22Rv1 (cell line): Measurements from ENCODE around the gene ZNF766.
"Not testable (repeated sequence)": the region's sequence is repeated elsewhere in the genome, so short reads cannot be mapped to it uniquely, and the experiment has no call there.

Source experiments
- H3K27ac ChIP-seq: fragments of 450-650 bp; 2 replicates; pipeline ENCODE4 v1.5.1; 2017
- CTCF ChIP-seq: fragments of 450-650 bp; IDR thresholded peaks from 2 replicates; pipeline ENCODE4 v1.5.1; 2017; ENCODE audit warnings: mild to moderate bottlenecking
- ZFX ChIP-seq: fragments of 450-650 bp; IDR thresholded peaks from 2 replicates; pipeline ENCODE4 v1.6.1; 2017; ENCODE audit warnings: antibody characterized with exemption, borderline replicate concordance

Gene ZNF766

GRCh38 chr19:52307275-52307674, 37.9 kb downstream of the ZNF766 start:
- TF ChIP-seq CTCF (no peak), ZFX (no peak)
- no peak overlapping the region for H3K27ac ChIP-seq

- TF ChIP-seq ZFX (no peak), CTCF (no peak)
- no peak overlapping the region for H3K27ac ChIP-seq
Observed at GRCh38 chr19:52322429-52322828, 53.0 kb downstream of the ZNF766 start.

GRCh38 chr19:52331757-52332156, 62.4 kb downstream of the ZNF766 start:
- no peak for TF ChIP-seq CTCF
- no peak for TF ChIP-seq ZFX
- H3K27ac ChIP-seq: no peak overlapping the region

GRCh38 chr19:52335768-52336116, 66.4 kb downstream of the ZNF766 start:
- TF ChIP-seq CTCF (no peak), ZFX (no peak)
- H3K27ac ChIP-seq: peak overlapping the region; percentile 62

GRCh38 chr19:52336117-52336790, 66.9 kb downstream of the ZNF766 start, which contains the start of gene ZNF610:
TSS of gene ZNF610 (plus strand) at chr19:52336243. CDS start at chr19:52349173, 12,930 bp downstream.
- TF ChIP-seq CTCF: no peak
- peak within 1 kb of the TSS; percentile 62 for H3K27ac ChIP-seq

- peak overlapping the region; percentile 62 for H3K27ac ChIP-seq
- TF ChIP-seq ZFX (no peak), CTCF (no peak)
Observed at GRCh38 chr19:52336791-52337381, 67.5 kb downstream of the ZNF766 start.

GRCh38 chr19:52339022-52339421, 69.6 kb downstream of the ZNF766 start:
- H3K27ac ChIP-seq: not testable (repeated sequence)

- TF ChIP-seq ZFX (no peak), CTCF (peak; percentile 68)
- H3K27ac ChIP-seq: no peak overlapping the region
Observed at GRCh38 chr19:52343548-52343947, 74.2 kb downstream of the ZNF766 start.
